BE2C (cell line): ENCODE measurements around the gene TSC22D2.

Experiments used
- DNase-seq: peaks from one replicate; pipeline ENCODE4 v3.0.0-alpha.2; 2020
- H3K27me3 ChIP-seq: fragments of 250-450 bp; sonication (Bioruptor Pico); 2 replicates; pipeline ENCODE4 v1.5.1; 2020; ENCODE audit warnings: mild to moderate bottlenecking
- H3K36me3 ChIP-seq: fragments of 250-450 bp; sonication (Bioruptor Pico); 2 replicates; pipeline ENCODE4 v1.5.1; 2020; ENCODE audit warnings: mild to moderate bottlenecking
- H3K4me1 ChIP-seq: fragments of 250-450 bp; sonication (Bioruptor Pico); 2 replicates; pipeline ENCODE4 v1.5.1; 2020
- H3K4me3 ChIP-seq: 2 replicates; pipeline ENCODE4 v1.5.1; 2011; ENCODE audit warnings: low read depth, low read length
- H3K9me3 ChIP-seq: fragments of 250-450 bp; sonication (Bioruptor Pico); 2 replicates; pipeline ENCODE4 v1.5.1; 2020
- CTCF ChIP-seq: IDR thresholded peaks from 2 replicates; pipeline ENCODE4 v1.5.1; 2012; ENCODE audit warnings: mild to moderate bottlenecking, low read depth, low read length

Gene TSC22D2

GRCh38 chr3:150365132-150365604, 42.9 kb upstream of the TSC22D2 start:
- Histone ChIP-seq H3K27me3 (no peaks in the 10 kb centered on the region), H3K4me1 (no peaks in the 10 kb centered on the region; the same call in 1 of the 2 replicates), H3K9me3 (no peaks in the 10 kb centered on the region), H3K36me3 (no peaks in the 10 kb centered on the region), H3K4me3 (no peak overlapping the region)
- no peak for DNase-seq
- no peak for TF ChIP-seq CTCF

GRCh38 chr3:150367757-150368156, 40.3 kb upstream of the TSC22D2 start:
- no peaks in the 10 kb centered on the region for H3K9me3 ChIP-seq
- DNase-seq = no peak
- TF ChIP-seq CTCF = no peak
- H3K4me1 ChIP-seq = peaks cover 4% of the 10 kb centered on the region
- no peaks in the 10 kb centered on the region for H3K36me3 ChIP-seq
- H3K27me3 ChIP-seq = no peaks in the 10 kb centered on the region
- H3K4me3 ChIP-seq = no peak overlapping the region

GRCh38 chr3:150370122-150370602, 37.9 kb upstream of the TSC22D2 start:
- Histone ChIP-seq H3K27me3 (no peaks in the 10 kb centered on the region), H3K9me3 (no peaks in the 10 kb centered on the region), H3K4me1 (peaks cover 4% of the 10 kb centered on the region), H3K36me3 (no peaks in the 10 kb centered on the region), H3K4me3 (no peak overlapping the region)
- no peak for TF ChIP-seq CTCF
- DNase-seq = no peak

- DNase-seq = no peak
- no peak for TF ChIP-seq CTCF
- Histone ChIP-seq H3K27me3 (no peaks in the 10 kb centered on the region), H3K36me3 (no peaks in the 10 kb centered on the region), H3K9me3 (no peaks in the 10 kb centered on the region), H3K4me1 (peaks cover 4% of the 10 kb centered on the region), H3K4me3 (no peak overlapping the region)
These were observed 37.1 kb upstream of the TSC22D2 start for GRCh38 chr3:150370999-150371398.

GRCh38 chr3:150371741-150372254, 36.3 kb upstream of the TSC22D2 start:
- Histone ChIP-seq H3K4me3 (peak overlapping the region; percentile 19), H3K36me3 (no peaks in the 10 kb centered on the region), H3K9me3 (no peaks in the 10 kb centered on the region), H3K27me3 (no peaks in the 10 kb centered on the region), H3K4me1 (peaks cover 4% of the 10 kb centered on the region)
- DNase-seq = no peak
- TF ChIP-seq CTCF = no peak

GRCh38 chr3:150372320-150372719, 35.8 kb upstream of the TSC22D2 start:
- Histone ChIP-seq H3K4me1 (peaks cover 4% of the 10 kb centered on the region), H3K36me3 (no peaks in the 10 kb centered on the region), H3K4me3 (no peak overlapping the region), H3K9me3 (no peaks in the 10 kb centered on the region), H3K27me3 (no peaks in the 10 kb centered on the region)
- TF ChIP-seq CTCF = no peak
- no peak for DNase-seq
